ENCODE data around the gene PHF1. TPM values are rescaled to one million over a fixed set of nuclear protein-coding genes. Genes with fewer than 3 reads are reported as not detected.
"Not testable (repeated sequence)": the region's sequence is repeated elsewhere in the genome, so short reads cannot be mapped to it uniquely, and the experiment has no call there.

The PHF1 gene
- total RNA-seq, 2 experiments from 2014 or later = 46.4 to 51.4 TPM

DNA sequence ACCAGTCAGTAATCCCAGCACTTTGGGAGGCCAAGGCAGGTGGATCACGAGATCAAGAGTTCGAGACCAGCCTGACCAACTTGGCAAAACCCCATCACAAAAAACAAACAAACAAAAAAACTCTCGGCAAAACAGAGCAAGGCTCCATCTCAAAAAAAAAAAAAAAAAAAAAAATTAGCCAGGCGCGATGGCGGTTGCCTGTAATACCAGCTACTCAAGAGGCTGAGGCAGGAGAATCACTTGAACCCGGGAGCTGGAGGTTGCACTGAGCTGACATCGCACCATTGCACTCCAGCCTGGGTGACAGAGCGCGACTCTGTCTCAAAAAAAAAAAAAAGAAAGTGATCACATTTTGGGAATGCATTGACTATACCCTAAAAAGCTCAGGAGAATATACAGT lies 31.6 kb upstream of the PHF1 start:
- H3K27me3 Mint-ChIP-seq; H3K36me3 Mint-ChIP-seq (ENCODE audit: low read depth); DNase-seq; H3K27ac Mint-ChIP-seq; H3K9me3 Mint-ChIP-seq; POLR2A ChIA-PET; H3K4me3 Mint-ChIP-seq: not testable (repeated sequence)
- H3K4me1 Mint-ChIP-seq = peaks cover 28% of the 10 kb centered on the region
- CTCF ChIA-PET = interaction anchor here (0.7 kb wide), 1 partner anchor 179 kb away, joined by 3 read pairs; the partner anchor contains the start of genes RXRB and SLC39A7

DNA sequence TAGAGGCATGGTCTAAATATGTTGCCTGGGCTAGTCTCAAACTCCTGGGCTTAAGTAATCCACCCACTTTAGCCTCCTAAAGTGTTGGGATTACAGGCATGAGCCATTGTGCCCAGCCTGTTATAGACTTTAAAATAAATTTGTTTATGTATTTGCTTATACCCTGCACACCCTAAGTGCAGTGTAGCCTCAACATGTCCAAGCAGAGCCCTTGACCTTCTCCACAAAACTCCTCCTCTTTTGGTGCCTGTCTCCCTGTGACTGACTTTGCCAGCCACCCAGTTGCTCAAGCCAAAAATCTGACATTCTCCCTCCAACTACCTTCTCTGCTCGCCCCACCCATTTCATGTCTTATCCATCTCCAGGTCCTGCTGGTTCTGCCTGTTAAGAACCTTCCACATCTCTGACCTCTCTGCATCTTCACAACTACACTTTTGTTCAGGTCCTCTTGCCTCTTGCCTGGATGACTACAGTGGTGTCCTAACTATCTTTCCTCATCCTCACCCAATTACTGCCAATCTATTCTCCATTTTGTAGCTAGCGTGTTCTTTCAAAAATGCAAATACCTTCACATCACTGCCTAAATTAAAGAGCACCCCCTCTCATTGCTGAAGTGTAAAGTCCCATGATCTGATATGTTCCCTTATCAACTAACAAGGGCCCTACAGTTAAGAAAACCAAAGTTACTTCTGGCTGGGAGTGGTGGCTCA lies 30.4 kb upstream of the PHF1 start:
- H3K9me3 Mint-ChIP-seq = no peaks in the 10 kb centered on the region
- CTCF ChIA-PET = no interaction called here

DNA sequence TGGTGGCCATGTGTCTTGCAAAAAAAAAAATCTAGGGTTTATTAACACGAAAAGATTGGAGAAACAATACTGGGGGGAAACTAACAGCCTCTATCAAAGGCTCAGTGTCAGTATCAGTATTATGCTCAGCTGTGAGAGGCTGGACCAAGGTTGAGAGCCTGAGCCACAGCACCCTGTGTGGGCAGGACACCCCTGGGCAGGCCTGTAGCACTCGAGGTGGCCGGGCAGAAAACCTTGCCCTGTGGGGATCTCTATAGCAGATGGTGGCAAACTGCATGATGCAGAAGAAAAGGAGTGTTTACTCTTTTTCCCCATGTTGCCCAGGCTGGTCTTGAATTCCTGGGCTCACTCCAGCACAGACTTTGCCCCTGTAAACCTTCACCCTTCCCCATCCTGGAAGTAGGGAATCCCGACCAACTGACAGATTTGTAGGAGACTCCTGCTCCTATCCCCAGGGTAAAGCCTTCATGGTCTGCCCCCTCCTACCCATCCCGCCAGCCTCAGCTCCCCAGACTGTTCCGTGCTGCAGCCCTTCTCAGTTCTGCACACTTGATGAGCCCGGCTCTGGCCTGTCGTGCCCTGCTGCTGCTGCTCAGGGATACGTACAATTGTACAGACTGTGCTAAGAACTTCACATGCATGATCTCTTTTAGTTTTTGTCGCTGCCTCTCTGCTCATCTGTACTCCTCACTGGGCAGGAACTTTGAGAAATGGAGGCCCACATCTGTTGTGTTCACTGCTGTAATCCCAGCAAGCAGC lies 27.2 kb upstream of the PHF1 start:
- H3K27ac Mint-ChIP-seq = no peak overlapping the region
- H3K4me1 Mint-ChIP-seq = peaks cover 4% of the 10 kb centered on the region
- H3K27me3 Mint-ChIP-seq = peaks cover 7% of the 10 kb centered on the region
- H3K9me3 Mint-ChIP-seq = no peaks in the 10 kb centered on the region
- DNase-seq = no peak
- H3K4me3 Mint-ChIP-seq = no peak overlapping the region
- ChIA-PET POLR2A (no interaction called here), CTCF (no interaction called here)
- no peaks in the 10 kb centered on the region for H3K36me3 Mint-ChIP-seq (ENCODE audit: low read depth)

More for the DNA sequence above, 30.4 kb upstream of the PHF1 start:
- Mint-ChIP-seq H3K4me1 (peaks cover 16% of the 10 kb centered on the region), H3K36me3 (ENCODE audit: low read depth) (no peaks in the 10 kb centered on the region), H3K27ac (no peak overlapping the region), H3K27me3 (peaks cover 7% of the 10 kb centered on the region), H3K4me3 (no peak overlapping the region)
- DNase-seq = no peak
- POLR2A ChIA-PET = interaction anchor here (0.7 kb wide), 1 partner anchor 81 kb away, joined by 3 read pairs; no protein-coding TSS in a partner anchor

DNA sequence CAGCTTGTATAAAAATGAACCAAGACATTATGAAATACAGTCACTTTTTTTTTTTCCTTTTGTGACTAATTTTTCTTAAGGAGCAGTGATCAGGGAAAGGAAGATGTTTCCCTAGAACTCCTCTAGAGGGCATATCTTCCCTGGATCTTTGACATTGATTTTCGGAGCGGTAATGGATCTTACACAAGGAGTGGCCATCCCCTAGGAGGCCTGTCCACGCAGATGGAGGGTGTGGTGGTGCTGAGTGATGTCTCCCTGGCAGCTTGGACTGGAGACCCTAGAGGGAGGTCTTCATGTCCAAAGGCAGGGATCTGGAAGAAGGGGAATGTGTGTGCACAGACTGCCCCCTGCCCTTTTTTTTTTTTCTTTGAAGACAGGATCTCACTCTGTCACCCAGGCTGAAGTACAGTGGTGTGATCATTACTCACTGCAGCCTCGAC lies 26.2 kb upstream of the PHF1 start:
- Mint-ChIP-seq H3K4me3 (no peak overlapping the region), H3K36me3 (ENCODE audit: low read depth) (no peaks in the 10 kb centered on the region), H3K27me3 (peaks cover 7% of the 10 kb centered on the region), H3K4me1 (peaks cover 4% of the 10 kb centered on the region), H3K27ac (no peak overlapping the region), H3K9me3 (no peaks in the 10 kb centered on the region)
- no peak for DNase-seq
- ChIA-PET POLR2A (interaction anchor here (0.5 kb wide), 1 partner anchor 40 kb away, joined by 3 read pairs; no protein-coding TSS in a partner anchor), CTCF (no interaction called here)

DNA sequence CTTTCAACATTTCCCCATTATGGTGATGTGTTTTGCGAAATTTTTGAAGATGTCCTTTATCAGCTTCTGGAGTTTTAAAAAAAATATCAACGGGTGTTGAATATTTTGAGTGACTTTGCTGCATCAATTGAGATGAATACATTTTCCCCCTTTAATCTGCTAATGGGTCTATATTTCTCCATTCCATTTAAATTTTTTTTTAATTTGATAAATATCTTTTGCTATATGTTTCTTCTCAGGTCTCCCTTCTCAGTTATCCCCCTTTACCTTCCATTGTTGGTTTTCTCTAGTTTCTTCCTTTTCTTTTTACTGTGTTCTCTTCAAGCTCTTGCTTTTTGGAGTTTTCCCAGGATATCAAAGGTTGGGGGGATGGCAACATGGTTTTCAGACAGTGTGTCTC lies 20.6 kb upstream of the PHF1 start:
- no peaks in the 10 kb centered on the region for H3K9me3 Mint-ChIP-seq
- peak overlapping the region; percentile 93 for H3K27ac Mint-ChIP-seq
- H3K4me3 Mint-ChIP-seq = no peak overlapping the region
- CTCF ChIA-PET = interaction anchor here (0.6 to 1.8 kb wide), 15 partner anchors 15 to 231 kb away, joined by 3 to 11 read pairs (median 4); partner anchors contain the start of genes B3GALT4, BAK1 and ITPR3
- DNase-seq = no peak
- peaks cover 35% of the 10 kb centered on the region for H3K4me1 Mint-ChIP-seq
- POLR2A ChIA-PET = interaction anchor here (0.9 to 2.6 kb wide), 12 partner anchors 20 to 418 kb away, joined by 3 to 7 read pairs (median 6); partner anchors contain the start of genes B3GALT4, CUTA, RPS18 and VPS52
- peaks cover 31% of the 10 kb centered on the region for H3K36me3 Mint-ChIP-seq (ENCODE audit: low read depth)
- H3K27me3 Mint-ChIP-seq = no peaks in the 10 kb centered on the region

DNA sequence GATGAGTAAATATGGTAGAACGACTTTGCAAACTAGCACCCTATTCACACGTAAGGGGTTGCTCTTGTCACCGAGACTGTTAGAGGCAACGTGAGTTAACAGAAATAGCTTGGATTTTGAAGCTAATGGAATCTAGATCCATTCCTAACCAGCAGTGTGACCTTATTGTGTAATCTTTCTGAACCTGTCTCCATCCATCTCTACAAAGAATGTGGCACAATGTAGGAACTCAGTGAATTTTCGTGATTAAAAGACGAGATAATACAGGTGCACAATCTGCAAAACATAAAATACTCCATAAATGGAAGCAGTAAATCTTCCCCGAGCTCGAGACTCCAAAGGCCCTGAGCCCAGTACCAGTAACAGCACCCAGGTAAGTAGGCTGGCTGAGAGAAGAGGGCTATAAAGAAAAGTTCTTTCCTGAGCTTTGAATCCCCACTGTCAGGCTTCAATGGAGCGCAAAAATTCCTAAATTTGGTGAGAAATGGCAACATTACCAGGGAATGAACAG lies 20.0 kb upstream of the PHF1 start:
- no peak for DNase-seq
- POLR2A ChIA-PET = interaction anchor here (0.6 to 2.6 kb wide), 15 partner anchors 16 to 419 kb away, joined by 3 to 7 read pairs (median 5); partner anchors contain the start of genes B3GALT4, CUTA, RPS18 and UQCC2
- Mint-ChIP-seq H3K27ac (peak overlapping the region; percentile 93), H3K4me3 (peak overlapping the region; percentile 95), H3K9me3 (no peaks in the 10 kb centered on the region), H3K4me1 (peaks cover 40% of the 10 kb centered on the region), H3K36me3 (ENCODE audit: low read depth) (peaks cover 36% of the 10 kb centered on the region), H3K27me3 (no peaks in the 10 kb centered on the region)
- CTCF ChIA-PET = interaction anchor here (0.6 to 1.8 kb wide), 26 partner anchors 16 to 231 kb away, joined by 3 to 11 read pairs (median 3); partner anchors contain the start of genes B3GALT4, BAK1, ITPR3 and RING1

DNA sequence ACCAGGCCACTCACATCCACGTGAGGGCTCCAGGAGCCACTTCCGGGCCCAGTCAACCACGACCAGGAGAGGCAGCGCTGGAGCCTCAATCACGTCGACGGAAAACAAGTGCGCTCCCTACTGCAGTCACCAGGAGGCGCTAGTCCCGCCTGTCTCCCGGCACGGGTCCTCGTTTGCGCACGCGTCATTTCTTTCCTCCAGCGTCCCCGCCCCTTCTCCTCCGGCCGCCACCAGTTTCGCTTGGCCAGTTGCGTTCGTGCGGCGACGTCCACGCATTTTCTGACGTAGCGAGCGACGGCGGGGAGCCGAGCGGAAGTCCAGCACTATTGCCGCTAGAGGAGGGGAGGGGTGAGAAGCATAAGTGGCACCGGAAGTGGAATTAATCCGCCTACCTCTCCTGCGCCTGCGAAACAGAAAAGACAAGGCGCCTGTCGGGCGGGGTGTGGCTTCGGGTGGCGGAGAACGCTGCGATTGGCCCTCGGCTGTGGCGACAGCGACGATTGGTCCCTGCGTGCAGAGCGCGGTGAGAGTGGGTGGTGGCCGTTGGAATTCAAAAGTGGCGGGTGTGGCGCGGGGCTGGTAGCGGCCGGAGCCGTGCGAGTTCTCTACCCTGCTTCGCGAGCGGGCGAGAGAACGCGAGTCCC lies 19.4 kb upstream of the PHF1 start, which contains the start of gene KIFC1:
Gene KIFC1, plus strand, starts transcription at position 546 of the 644 bp plus-strand sequence. CDS start 163 bp downstream, outside the sequence.
- POLR2A ChIA-PET = interaction anchor here (0.6 to 2.6 kb wide), 24 partner anchors 9 to 320 kb away, joined by 3 to 14 read pairs (median 6); partner anchors contain the start of genes B3GALT4, CUTA, PFDN6 and PHF1
- Mint-ChIP-seq H3K4me1 (peaks cover 44% of the 10 kb centered on the region), H3K27me3 (no peaks in the 10 kb centered on the region)

DNA sequence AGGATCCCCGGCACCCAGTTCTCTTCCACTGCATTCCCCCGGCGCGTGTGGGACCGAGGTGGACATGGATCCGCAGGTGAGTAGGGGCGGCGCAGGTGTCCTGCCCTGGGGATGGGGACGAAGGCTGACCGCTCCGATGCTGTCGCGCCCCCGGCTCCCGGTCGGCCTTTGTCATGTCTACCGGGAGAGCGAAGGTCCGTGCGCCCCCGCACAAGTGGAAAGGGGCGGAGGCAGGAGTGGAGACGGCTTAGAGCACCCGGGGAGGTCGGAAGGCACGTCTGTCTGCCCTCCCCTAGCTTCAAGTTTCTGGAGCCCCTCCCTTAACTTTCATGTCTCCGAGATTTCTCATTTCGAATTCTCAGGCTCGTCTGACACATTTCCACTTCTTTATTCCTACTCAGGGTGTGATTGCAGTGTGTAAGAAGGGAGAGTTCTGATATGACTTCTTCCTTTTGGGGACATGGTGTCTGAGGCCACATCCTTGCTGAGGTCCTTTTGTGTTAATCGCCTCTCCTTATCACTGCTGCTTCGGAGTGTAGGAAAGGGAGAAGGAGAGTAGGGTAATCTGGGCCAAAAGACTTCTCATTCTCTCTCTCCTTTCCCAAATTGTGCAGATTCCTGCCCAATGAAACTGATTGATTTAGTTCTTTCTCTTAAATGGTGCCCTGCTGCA lies 18.8 kb upstream of the PHF1 start:
- POLR2A ChIA-PET = interaction anchor here (0.6 to 2.6 kb wide), 14 partner anchors 9 to 230 kb away, joined by 3 to 14 read pairs (median 6); partner anchors contain the start of genes CUTA, PFDN6, PHF1 and WDR46
- Mint-ChIP-seq H3K27me3 (no peaks in the 10 kb centered on the region), H3K4me3 (peak overlapping the region; percentile 95), H3K36me3 (ENCODE audit: low read depth) (peaks cover 41% of the 10 kb centered on the region), H3K4me1 (peaks cover 46% of the 10 kb centered on the region), H3K9me3 (no peaks in the 10 kb centered on the region), H3K27ac (peak overlapping the region; percentile 93)
- DNase-seq = no peak
- CTCF ChIA-PET = interaction anchor here (0.7 to 1.3 kb wide), 4 partner anchors 62 to 216 kb away, joined by 3 to 5 read pairs (median 3); partner anchors contain the start of genes B3GALT4, ZBTB22 and ZBTB9

More for the DNA sequence above, 19.4 kb upstream of the PHF1 start, which contains the start of gene KIFC1:
- Mint-ChIP-seq H3K27ac (peak within 1 kb of the TSS; percentile 93), H3K4me3 (peak within 1 kb of the TSS; percentile 95), H3K9me3 (no peaks in the 10 kb centered on the region), H3K36me3 (ENCODE audit: low read depth) (peaks cover 41% of the 10 kb centered on the region)
- DNase-seq = peak; percentile 100
- CTCF ChIA-PET = interaction anchor here (0.7 to 1.8 kb wide), 24 partner anchors 17 to 230 kb away, joined by 3 to 11 read pairs (median 3); partner anchors contain the start of genes B3GALT4, BAK1, ITPR3 and RING1

DNA sequence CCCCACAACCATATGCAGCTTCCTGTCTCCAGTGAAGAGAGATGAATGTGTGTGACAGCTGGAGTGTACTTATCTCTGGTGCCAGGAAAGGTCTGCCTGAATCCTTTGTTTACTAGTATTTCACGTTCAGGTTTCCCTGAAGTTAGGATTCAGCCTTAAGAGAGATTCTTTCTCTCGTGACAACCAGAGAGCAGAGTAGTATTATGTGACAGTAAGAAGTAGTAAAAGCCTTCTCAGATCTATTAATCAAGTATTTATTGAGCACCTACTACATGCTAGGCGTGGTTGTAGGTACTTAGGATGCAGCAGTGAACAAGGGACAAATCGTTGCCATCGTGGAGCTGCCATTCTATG lies 18.2 kb upstream of the PHF1 start:
- peak overlapping the region; percentile 95 for H3K4me3 Mint-ChIP-seq
- H3K27me3 Mint-ChIP-seq = no peaks in the 10 kb centered on the region
- H3K9me3 Mint-ChIP-seq = no peaks in the 10 kb centered on the region
- peaks cover 49% of the 10 kb centered on the region for H3K4me1 Mint-ChIP-seq
- DNase-seq = no peak
- H3K27ac Mint-ChIP-seq = peak overlapping the region; percentile 93
- CTCF ChIA-PET = interaction anchor here (0.7 to 1.3 kb wide), 4 partner anchors 62 to 215 kb away, joined by 3 to 5 read pairs (median 3); partner anchors contain the start of genes B3GALT4, ZBTB22 and ZBTB9
- POLR2A ChIA-PET = interaction anchor here (0.9 to 2.6 kb wide), 12 partner anchors 11 to 230 kb away, joined by 3 to 14 read pairs (median 6); partner anchors contain the start of genes CUTA, PFDN6, PHF1 and WDR46
- H3K36me3 Mint-ChIP-seq (ENCODE audit: low read depth) = peaks cover 45% of the 10 kb centered on the region

DNA sequence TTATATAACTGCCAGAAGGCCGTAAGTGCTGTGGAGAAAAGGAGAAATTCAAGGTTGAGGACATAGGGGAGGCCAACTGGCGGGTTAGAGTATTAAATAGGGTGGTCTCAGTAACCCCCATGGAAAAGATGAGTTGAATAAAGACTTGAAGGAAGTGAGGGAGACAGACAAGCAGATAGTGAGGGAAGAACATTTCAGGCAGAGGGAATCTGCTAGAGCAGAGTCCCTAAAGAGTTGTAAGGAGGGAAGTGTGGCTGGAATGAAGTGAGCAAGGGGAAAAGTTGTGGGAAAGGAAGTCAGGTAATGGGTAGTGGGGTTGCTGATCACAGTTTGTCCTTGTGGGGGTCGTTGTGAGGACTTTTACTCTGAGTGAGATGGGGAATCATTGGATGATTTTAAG lies 17.8 kb upstream of the PHF1 start:
- DNase-seq = no peak
- H3K36me3 Mint-ChIP-seq (ENCODE audit: low read depth) = peaks cover 49% of the 10 kb centered on the region
- no peaks in the 10 kb centered on the region for H3K27me3 Mint-ChIP-seq
- ChIA-PET CTCF (interaction anchor here (1.0 to 1.3 kb wide), 2 partner anchors 75 to 116 kb away, joined by 3 read pairs; partner anchors contain the start of genes B3GALT4 and ZBTB22), POLR2A (interaction anchor here (1.4 to 2.6 kb wide), 8 partner anchors 10 to 229 kb away, joined by 5 to 14 read pairs (median 8); partner anchors contain the start of genes CUTA and PHF1)
- no peaks in the 10 kb centered on the region for H3K9me3 Mint-ChIP-seq
- H3K4me1 Mint-ChIP-seq = peaks cover 53% of the 10 kb centered on the region
- H3K4me3 Mint-ChIP-seq = peak overlapping the region; percentile 95
- peak overlapping the region; percentile 93 for H3K27ac Mint-ChIP-seq

DNA sequence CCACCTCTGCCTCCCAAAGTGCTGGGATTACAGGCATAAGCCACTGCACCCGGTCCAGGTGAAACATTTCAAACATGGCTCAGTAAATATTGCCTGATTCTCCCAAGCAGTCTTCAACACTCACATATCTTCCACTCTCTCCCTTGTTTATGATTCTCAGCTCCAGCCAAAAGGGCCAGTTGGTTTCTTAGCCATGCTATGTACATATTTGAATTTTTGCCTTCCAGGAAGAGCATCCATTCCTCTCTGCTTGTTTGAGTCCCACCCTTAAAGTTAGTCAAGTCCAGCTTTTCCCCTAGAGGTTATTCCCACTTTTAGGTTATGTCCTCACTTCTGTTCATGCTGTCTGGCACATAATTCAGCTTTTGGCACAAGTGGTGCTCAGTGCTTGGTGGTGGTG lies 13.3 kb upstream of the PHF1 start:
- Mint-ChIP-seq H3K27ac (peak overlapping the region; percentile 8), H3K9me3 (no peaks in the 10 kb centered on the region), H3K36me3 (ENCODE audit: low read depth) (peaks cover 74% of the 10 kb centered on the region), H3K4me3 (no peak overlapping the region), H3K4me1 (peaks cover 42% of the 10 kb centered on the region), H3K27me3 (no peaks in the 10 kb centered on the region)
- DNase-seq = no peak
- CTCF ChIA-PET = interaction anchor here (1.0 kb wide), 1 partner anchor 28 kb away, joined by 3 read pairs; no protein-coding TSS in a partner anchor
- POLR2A ChIA-PET = interaction anchor here (1.0 to 1.7 kb wide), 3 partner anchors 10 to 125 kb away, joined by 3 read pairs; partner anchors contain the start of genes RPS18 and VPS52
